Kidney tubule cell (primary cell): ENCODE data around the gene CNTNAP3.
"Not testable (repeated sequence)": the region's sequence is repeated elsewhere in the genome, so short reads cannot be mapped to it uniquely, and the experiment has no call there.

ENCODE experiments used
- DNase-seq: peaks from one replicate; pipeline ENCODE4 v3.0.0-alpha.2; 2018; ENCODE audit warnings: low spot score

CNTNAP3 gene

GRCh38 chr9:39067683-39068082 lies 220.3 kb downstream of the CNTNAP3 start:
- not testable (repeated sequence) for DNase-seq

DNA sequence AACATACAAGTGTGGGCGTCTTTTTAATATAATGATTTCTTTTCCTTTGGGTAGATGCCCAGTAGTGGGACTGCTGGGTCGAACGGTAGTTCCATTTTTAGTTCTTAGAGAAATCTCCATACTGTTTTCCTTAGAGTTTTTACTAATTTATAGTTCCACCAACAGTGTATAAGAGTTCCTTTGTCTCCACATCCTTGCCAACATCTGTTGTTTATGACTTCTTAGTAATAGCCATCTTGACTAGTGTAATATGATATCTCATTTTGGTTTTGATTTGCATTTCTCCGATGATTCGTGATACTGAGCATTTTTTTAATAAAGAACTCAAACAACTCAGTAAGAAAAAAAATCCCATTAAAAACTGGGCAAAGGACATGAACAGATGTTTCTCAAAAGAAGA lies 225.0 kb downstream of the CNTNAP3 start:
- DNase-seq: not testable (repeated sequence)

DNA sequence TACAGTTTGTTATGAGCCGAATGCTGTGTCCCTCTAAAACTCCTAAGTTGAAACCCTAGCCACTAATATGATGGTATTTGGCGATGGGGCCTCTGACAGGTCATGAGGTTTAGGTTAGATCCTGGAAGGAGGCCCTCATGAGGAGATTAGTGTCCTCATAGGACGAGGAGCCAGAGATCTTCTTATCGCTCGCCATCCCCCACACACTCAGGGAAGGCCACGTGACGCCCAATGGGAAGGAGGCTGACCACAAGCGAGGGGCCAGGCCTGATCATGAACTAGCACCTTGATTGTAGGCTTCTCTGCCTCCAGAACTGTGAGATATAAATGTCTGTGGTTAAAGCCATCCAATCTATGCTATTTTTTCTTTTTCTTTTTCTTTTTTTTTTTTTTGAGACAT lies 233.5 kb downstream of the CNTNAP3 start:
- DNase-seq: not testable (repeated sequence)

DNA sequence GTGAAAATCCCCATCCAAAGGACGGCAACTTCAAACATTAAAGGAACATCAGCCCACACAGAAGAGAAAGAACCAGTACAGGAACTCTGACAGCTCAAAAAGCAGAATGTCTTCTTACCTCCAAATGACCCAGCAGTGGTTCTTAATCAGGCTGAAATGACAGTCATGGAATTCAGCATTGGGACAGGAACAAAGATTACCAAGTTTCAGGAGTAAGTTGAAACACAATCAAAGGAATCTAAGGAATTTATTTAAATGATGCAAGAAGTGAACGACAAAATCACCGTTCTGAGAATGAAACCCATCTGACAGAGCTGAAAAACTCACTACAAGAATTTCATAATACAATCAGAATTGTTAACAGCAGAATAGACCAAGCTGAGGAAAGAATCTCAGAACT lies 241.1 kb downstream of the CNTNAP3 start:
- peak; percentile 35 for DNase-seq

GRCh38 chr9:39042352-39042803 lies 245.6 kb downstream of the CNTNAP3 start:
- DNase-seq: not testable (repeated sequence)

DNA sequence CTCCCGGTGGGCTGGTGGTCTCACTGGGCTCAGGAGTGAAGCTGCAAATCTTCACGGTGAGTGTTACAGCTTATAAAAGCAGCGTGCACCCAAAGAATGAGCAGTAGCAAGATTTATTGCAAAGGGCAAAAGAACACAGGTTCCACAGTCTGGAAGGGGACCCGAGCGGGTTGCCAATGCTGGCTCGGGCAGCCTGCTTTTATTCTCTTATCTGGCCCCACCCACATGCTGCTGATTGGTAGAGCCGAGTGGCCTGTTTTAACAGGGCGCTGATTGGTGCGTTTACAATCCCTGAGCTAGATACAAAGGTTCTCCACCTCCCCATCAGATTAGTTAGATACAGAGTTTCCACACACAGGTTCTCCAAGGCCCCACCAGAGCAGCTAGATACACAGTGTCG lies 246.2 kb downstream of the CNTNAP3 start:
- DNase-seq: not testable (repeated sequence)

DNA sequence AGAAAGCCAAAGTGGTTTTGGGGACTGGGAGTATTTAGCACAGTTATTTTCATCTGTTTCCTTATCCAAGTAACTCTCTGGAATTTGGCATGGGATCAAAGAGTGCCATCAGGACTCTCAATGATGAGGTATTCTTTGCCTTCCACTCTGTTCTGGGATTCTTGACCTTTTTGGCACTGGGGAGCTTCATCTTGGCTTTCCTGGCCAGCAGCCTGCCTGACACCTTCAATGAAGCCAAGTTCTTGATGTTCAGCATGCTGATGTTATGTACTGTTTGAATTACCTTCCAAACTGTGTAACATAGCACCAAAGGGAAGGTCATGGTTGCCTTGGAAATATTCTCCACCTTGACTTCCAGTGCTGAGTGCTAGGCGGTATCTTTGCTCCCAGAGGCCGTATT lies 248.8 kb downstream of the CNTNAP3 start:
- DNase-seq: not testable (repeated sequence)

- DNase-seq: not testable (repeated sequence)
Observed at GRCh38 chr9:39038221-39038620, 249.7 kb downstream of the CNTNAP3 start.

- DNase-seq: not testable (repeated sequence)
Observed at GRCh38 chr9:39033849-39034248, 254.1 kb downstream of the CNTNAP3 start.

DNA sequence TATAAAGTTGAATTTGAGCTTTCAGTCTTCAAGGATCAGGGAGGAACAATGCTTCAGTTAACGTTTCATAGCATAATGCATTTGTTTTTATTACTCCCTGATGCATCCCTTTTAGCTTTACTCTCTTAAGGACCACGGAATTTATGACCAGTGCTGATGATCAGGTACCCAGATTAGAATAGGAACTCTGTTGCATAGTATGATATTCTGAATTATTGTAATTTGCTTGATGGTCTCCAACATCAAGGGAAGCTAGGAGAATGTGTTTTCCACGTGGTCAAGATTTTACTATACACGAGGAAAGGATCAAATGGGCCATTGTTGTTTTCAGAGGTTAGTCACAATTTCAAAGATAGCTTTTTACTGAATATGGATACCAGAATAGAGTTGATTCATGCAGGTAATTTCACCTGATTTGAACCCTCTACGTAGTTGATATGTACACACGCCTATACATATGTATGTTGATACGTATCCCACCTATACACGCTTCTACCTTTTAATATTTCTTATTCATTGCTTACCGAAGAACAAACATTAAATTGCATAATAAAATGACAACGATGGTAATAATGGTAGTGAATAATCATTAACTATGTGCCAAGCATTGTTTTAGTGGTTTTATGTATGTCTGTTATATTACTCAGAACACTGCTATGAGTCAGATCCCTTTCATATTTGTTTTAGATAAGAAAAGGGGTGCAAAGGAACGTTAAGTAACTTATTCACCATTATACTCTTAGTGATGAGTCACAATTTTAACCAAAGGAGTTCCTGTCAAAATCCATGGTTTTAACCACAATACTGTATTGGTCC lies 257.6 kb downstream of the CNTNAP3 start:
- DNase-seq: peak; percentile 91

GRCh38 chr9:39028855-39029254 lies 259.1 kb downstream of the CNTNAP3 start:
- DNase-seq: not testable (repeated sequence)

DNA sequence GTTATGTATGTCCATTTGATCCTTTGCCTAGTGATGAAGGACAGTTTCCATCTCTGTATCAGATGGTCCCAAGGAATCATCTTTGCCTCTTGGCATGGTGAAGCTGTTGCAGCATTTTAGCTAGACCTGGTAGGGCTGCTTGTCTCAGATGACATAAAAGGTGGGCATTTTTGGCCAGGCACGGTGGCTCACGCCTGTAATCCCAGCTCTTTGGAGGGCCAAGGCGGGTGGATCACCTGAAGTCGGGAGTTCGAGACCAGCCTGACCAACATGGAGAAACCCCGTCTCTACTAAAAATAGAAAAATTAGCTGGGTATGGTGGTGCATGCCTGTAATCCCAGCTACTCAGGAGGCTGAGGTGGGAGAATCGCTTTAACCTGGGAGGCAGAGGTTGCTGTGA lies 259.8 kb downstream of the CNTNAP3 start:
- not testable (repeated sequence) for DNase-seq

GRCh38 chr9:39025911-39026588 lies 261.9 kb downstream of the CNTNAP3 start:
- not testable (repeated sequence) for DNase-seq
